Mesendoderm (in vitro differentiated cells): Measurements from ENCODE around the gene KAT6B.
A peak's percentile ranks its signal among the peaks of the same experiment; 100 is the strongest.

Experiments used
- DNase-seq: peaks from one replicate; pipeline ENCODE4 v3.0.0; 2013
- H2AK5ac ChIP-seq: 2 replicates; pipeline ENCODE4 v1.6.1; 2013; ENCODE audit warnings: low read length, inconsistent platforms
- H2BK120ac ChIP-seq: 2 replicates; pipeline ENCODE4 v1.6.1; 2013; ENCODE audit warnings: low read depth, mild to moderate bottlenecking, low read length, moderate library complexity, mixed read lengths
- H2BK15ac ChIP-seq: replicated peaks from 2 replicates; pipeline ENCODE4 v1.6.1; 2013; ENCODE audit warnings: low read depth, mild to moderate bottlenecking, moderate library complexity
- H2BK5ac ChIP-seq: 2 replicates; pipeline ENCODE4 v1.6.1; 2013; ENCODE audit warnings: low read length, inconsistent platforms
- H3K18ac ChIP-seq: 2 replicates; pipeline ENCODE4 v1.6.1; 2013; ENCODE audit warnings: mild to moderate bottlenecking, low read length, mixed read lengths
- H3K23ac ChIP-seq: one replicate; pipeline ENCODE4 v1.6.1; 2013; ENCODE audit warnings: low read length
- H3K27ac ChIP-seq: 2 replicates; pipeline ENCODE4 v1.5.1; 2013; ENCODE audit warnings: low read depth, mild to moderate bottlenecking, inconsistent platforms, low read length, moderate library complexity
- H3K27me3 ChIP-seq: 2 replicates; pipeline ENCODE4 v1.6.1; 2013; ENCODE audit warnings: low read length, control low read depth, mild to moderate bottlenecking, inconsistent platforms; ENCODE audit not compliant: insufficient read depth, poor library complexity
- H3K36me3 ChIP-seq: 2 replicates; pipeline ENCODE4 v1.6.1; 2013; ENCODE audit warnings: low read length, inconsistent platforms; ENCODE audit not compliant: control insufficient read depth, insufficient read depth
- H3K4ac ChIP-seq: one replicate; pipeline ENCODE4 v1.6.1; 2013; ENCODE audit warnings: low read depth, mild to moderate bottlenecking, low read length, moderate library complexity
- H3K4me1 ChIP-seq: 2 replicates; pipeline ENCODE4 v1.6.1; 2013; ENCODE audit warnings: low read depth, low read length, inconsistent platforms; ENCODE audit not compliant: control insufficient read depth
- H3K4me2 ChIP-seq: 2 replicates; pipeline ENCODE4 v1.6.1; 2013; ENCODE audit warnings: low read length
- H3K4me3 ChIP-seq: 2 replicates; pipeline ENCODE4 v1.5.1; 2013; ENCODE audit warnings: mild to moderate bottlenecking, low read length
- H3K56ac ChIP-seq: one replicate; pipeline ENCODE4 v1.6.1; 2013; ENCODE audit warnings: low read length
- H3K79me1 ChIP-seq: 2 replicates; pipeline ENCODE4 v1.6.1; 2013; ENCODE audit warnings: low read length, inconsistent platforms
- H3K79me2 ChIP-seq: 2 replicates; pipeline ENCODE4 v1.6.1; 2013; ENCODE audit warnings: mild to moderate bottlenecking, low read length; ENCODE audit not compliant: control insufficient read depth, insufficient read depth
- H3K9ac ChIP-seq: 2 replicates; pipeline ENCODE4 v1.6.1; 2013; ENCODE audit warnings: low read length, inconsistent platforms
- H4K5ac ChIP-seq: one replicate; pipeline ENCODE4 v1.6.1; 2013; ENCODE audit warnings: low read length
- H4K8ac ChIP-seq: one replicate; pipeline ENCODE4 v1.6.1; 2013; ENCODE audit warnings: low read depth, mild to moderate bottlenecking, control low read depth, low read length, moderate library complexity
- WGBS: extraction: QIAGEN DNeasy Blood & Tissue Kit; methylation state at CpG from one replicate; pipeline ENCODE4 v1.1.7; 2013; ENCODE audit warnings: low lambda C conversion rate, missing lambda C conversion rate; ENCODE audit not compliant: insufficient coverage; ENCODE audit errors: extremely low coverage; 5-methylcytosine and 5-hydroxymethylcytosine counted together

KAT6B gene

DNA sequence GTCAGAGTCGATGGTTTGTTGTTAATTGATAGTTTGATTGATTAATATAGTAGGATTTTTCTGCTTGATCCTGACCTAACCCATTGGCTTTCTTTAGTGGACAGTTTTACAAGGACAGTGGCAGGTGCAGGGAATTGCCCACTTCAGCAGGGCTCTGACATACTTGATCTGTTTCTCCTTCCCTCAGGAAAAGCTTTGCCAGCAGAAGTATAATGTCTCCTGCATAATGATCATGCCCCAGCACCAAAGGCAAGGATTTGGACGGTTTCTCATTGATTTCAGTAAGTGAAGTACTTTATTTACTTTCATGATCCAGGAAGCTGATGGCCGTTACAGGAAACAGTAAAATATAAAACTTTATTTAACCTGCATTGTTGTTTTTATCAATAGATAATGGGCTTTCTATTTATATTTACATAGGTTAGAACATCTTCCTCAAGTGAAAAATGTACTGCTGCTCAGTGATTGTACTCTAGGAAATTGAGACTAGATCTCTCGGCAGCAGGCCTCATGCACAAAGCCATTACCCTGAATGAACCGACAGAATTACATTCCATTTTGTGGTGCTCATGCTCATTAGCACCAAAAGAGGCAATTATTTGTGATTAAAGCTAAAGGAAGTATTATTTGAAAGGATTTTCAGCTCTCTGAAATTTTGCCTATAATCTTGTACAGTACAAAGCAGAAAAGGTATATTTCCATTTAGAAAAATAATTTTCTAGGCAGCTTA is 162.6 kb downstream of the KAT6B start:
- no peaks in the 10 kb centered on the region for H3K36me3 ChIP-seq

DNA sequence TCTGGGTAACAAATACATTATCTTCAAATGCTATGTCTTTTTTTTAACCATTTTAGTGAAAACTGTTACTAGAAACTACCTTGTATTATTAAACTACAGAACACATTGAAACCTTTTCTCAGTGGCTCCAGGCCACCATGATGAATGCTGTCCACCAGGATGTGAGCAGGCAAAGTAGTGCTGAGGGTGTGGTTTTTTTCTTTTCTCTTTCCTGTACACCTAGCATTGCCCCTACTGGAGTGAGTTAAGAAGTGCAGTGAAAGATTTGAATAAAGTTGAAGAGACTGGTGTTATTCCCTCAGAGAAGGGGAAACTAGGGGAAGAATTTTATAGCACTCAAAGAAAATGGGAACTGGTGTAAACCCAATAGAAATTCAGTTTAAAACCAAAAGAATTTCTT is 165.0 kb downstream of the KAT6B start:
- no peaks in the 10 kb centered on the region for H3K27me3 ChIP-seq

More for the DNA sequence above, 162.6 kb downstream of the KAT6B start:
- no peak for DNase-seq
- H3K9ac ChIP-seq = no peak overlapping the region
- H3K23ac ChIP-seq = no peak overlapping the region
- no peak overlapping the region for H3K27ac ChIP-seq
- no peak overlapping the region for H3K4me3 ChIP-seq
- no peaks in the 10 kb centered on the region for H3K79me1 ChIP-seq
- no peaks in the 10 kb centered on the region for H3K4me1 ChIP-seq
- no peak overlapping the region for H4K5ac ChIP-seq
- H3K79me2 ChIP-seq = no peaks in the 10 kb centered on the region
- no peak overlapping the region for H2BK15ac ChIP-seq
- H2AK5ac ChIP-seq = no peak overlapping the region
- no peak overlapping the region for H2BK120ac ChIP-seq
- H3K27me3 ChIP-seq = no peaks in the 10 kb centered on the region
- H2BK5ac ChIP-seq = no peak overlapping the region
- no peak overlapping the region for H3K4ac ChIP-seq
- 100% methylated on average over 1 of the region's 5 CpGs for WGBS
- H4K8ac ChIP-seq = no peak overlapping the region
- no peak overlapping the region for H3K18ac ChIP-seq
- H3K56ac ChIP-seq = no peak overlapping the region
- H3K4me2 ChIP-seq = no peak overlapping the region

GRCh38 chr10:74992068-74992467 is 165.7 kb downstream of the KAT6B start:
- no CpG with 5 or more reads among the region's 3 CpGs for WGBS
- H3K4ac ChIP-seq = no peak overlapping the region
- H3K4me1 ChIP-seq = no peaks in the 10 kb centered on the region
- H3K79me2 ChIP-seq = no peaks in the 10 kb centered on the region
- no peak overlapping the region for H2BK5ac ChIP-seq
- no peak overlapping the region for H2BK120ac ChIP-seq
- H3K18ac ChIP-seq = no peak overlapping the region
- no peak overlapping the region for H3K4me3 ChIP-seq
- H3K4me2 ChIP-seq = no peak overlapping the region
- H3K23ac ChIP-seq = no peak overlapping the region
- H3K27ac ChIP-seq = no peak overlapping the region
- no peaks in the 10 kb centered on the region for H3K27me3 ChIP-seq
- H3K9ac ChIP-seq = no peak overlapping the region
- H3K79me1 ChIP-seq = no peaks in the 10 kb centered on the region
- H2BK15ac ChIP-seq = no peak overlapping the region
- no peaks in the 10 kb centered on the region for H3K36me3 ChIP-seq
- H2AK5ac ChIP-seq = no peak overlapping the region
- no peak overlapping the region for H3K56ac ChIP-seq
- DNase-seq = no peak
- no peak overlapping the region for H4K8ac ChIP-seq
- H4K5ac ChIP-seq = no peak overlapping the region

More for the DNA sequence above, 165.0 kb downstream of the KAT6B start:
- Histone ChIP-seq H4K5ac (no peak overlapping the region), H2BK5ac (no peak overlapping the region), H3K27ac (no peak overlapping the region), H3K36me3 (no peaks in the 10 kb centered on the region), H3K56ac (no peak overlapping the region), H3K4me1 (no peaks in the 10 kb centered on the region), H2BK15ac (no peak overlapping the region), H3K23ac (no peak overlapping the region), H4K8ac (peak overlapping the region; percentile 76), H3K4me3 (no peak overlapping the region), H3K9ac (no peak overlapping the region), H3K79me2 (no peaks in the 10 kb centered on the region), H2BK120ac (no peak overlapping the region), H2AK5ac (no peak overlapping the region), H3K79me1 (no peaks in the 10 kb centered on the region), H3K4me2 (no peak overlapping the region), H3K4ac (no peak overlapping the region), H3K18ac (no peak overlapping the region)
- DNase-seq = peak; percentile 74

DNA sequence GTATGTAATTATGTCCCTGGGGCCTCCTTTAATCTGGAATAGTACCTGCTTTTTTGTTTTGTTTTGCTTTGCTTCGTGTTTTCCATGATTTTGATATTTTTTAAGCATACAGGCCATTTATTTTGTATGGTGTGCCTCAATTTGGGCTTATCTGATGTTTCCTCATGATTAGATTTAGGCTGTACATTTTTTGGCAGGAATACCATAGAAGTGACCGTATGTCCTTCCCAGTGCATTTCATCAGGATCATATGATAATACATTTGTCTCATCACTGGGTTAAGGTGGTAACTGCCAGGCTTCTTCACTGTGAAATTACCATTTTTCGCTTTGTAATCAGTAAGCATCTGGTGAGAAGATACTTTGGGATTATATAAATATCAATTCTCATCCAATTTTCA is 167.2 kb downstream of the KAT6B start:
- no peak for DNase-seq
- Histone ChIP-seq H3K9ac (no peak overlapping the region), H3K23ac (no peak overlapping the region), H3K56ac (no peak overlapping the region), H3K4ac (no peak overlapping the region), H4K8ac (no peak overlapping the region), H2BK120ac (no peak overlapping the region), H3K36me3 (no peaks in the 10 kb centered on the region), H3K79me1 (no peaks in the 10 kb centered on the region), H3K18ac (no peak overlapping the region), H4K5ac (no peak overlapping the region), H2BK15ac (no peak overlapping the region), H2AK5ac (no peak overlapping the region), H3K79me2 (no peaks in the 10 kb centered on the region), H3K4me1 (no peaks in the 10 kb centered on the region), H3K27me3 (no peaks in the 10 kb centered on the region), H2BK5ac (no peak overlapping the region), H3K27ac (no peak overlapping the region), H3K4me3 (no peak overlapping the region), H3K4me2 (no peak overlapping the region)
- WGBS = no CpG with 5 or more reads among the region's 3 CpGs

GRCh38 chr10:74994854-74995253 is 168.5 kb downstream of the KAT6B start:
- Histone ChIP-seq H2BK5ac (no peak overlapping the region), H4K5ac (no peak overlapping the region), H3K4me1 (no peaks in the 10 kb centered on the region), H3K4ac (no peak overlapping the region), H2BK15ac (no peak overlapping the region), H3K23ac (no peak overlapping the region), H3K27ac (no peak overlapping the region), H3K9ac (no peak overlapping the region), H3K36me3 (no peaks in the 10 kb centered on the region), H3K79me2 (no peaks in the 10 kb centered on the region), H2AK5ac (no peak overlapping the region), H3K79me1 (no peaks in the 10 kb centered on the region), H3K4me3 (no peak overlapping the region), H3K18ac (no peak overlapping the region), H3K4me2 (no peak overlapping the region), H4K8ac (no peak overlapping the region), H3K56ac (no peak overlapping the region), H3K27me3 (no peaks in the 10 kb centered on the region), H2BK120ac (no peak overlapping the region)
- DNase-seq = no peak
- no CpG with 5 or more reads among the region's 3 CpGs for WGBS

GRCh38 chr10:74995806-74996205 is 169.4 kb downstream of the KAT6B start:
- H3K79me1 ChIP-seq = no peaks in the 10 kb centered on the region
- no peak overlapping the region for H2BK15ac ChIP-seq
- no peak overlapping the region for H3K4ac ChIP-seq
- H3K23ac ChIP-seq = no peak overlapping the region
- no peak overlapping the region for H3K18ac ChIP-seq
- no peak overlapping the region for H3K4me3 ChIP-seq
- WGBS = no CpG with 5 or more reads among the region's 4 CpGs
- H2BK120ac ChIP-seq = no peak overlapping the region
- H4K5ac ChIP-seq = no peak overlapping the region
- no peak overlapping the region for H3K4me2 ChIP-seq
- no peaks in the 10 kb centered on the region for H3K27me3 ChIP-seq
- H3K36me3 ChIP-seq = no peaks in the 10 kb centered on the region
- DNase-seq = no peak
- H3K27ac ChIP-seq = no peak overlapping the region
- H2AK5ac ChIP-seq = no peak overlapping the region
- H2BK5ac ChIP-seq = no peak overlapping the region
- H4K8ac ChIP-seq = no peak overlapping the region
- no peak overlapping the region for H3K56ac ChIP-seq
- H3K4me1 ChIP-seq = no peaks in the 10 kb centered on the region
- H3K9ac ChIP-seq = no peak overlapping the region
- H3K79me2 ChIP-seq = no peaks in the 10 kb centered on the region
